ENCODE results near the gene CLDN14. TPM values are rescaled to one million over a fixed set of nuclear protein-coding genes. Genes with fewer than 3 reads are reported as not detected.

CLDN14 gene
- total RNA-seq, 4 donors from 2014 or later, result not detected

- no peak overlapping the region for H3K27ac ChIP-seq (replicated peaks in 1 of 4)
- WGBS, result 80% methylated on average over 9 of the region's 9 CpGs
- no peak for TF ChIP-seq POLR2A (IDR thresholded peaks at IDR 0.05; ENCODE audit: low read depth)
- TF ChIP-seq POLR2AphosphoS5 (IDR thresholded peaks at IDR 0.05), result no peak
- no peak for TF ChIP-seq CTCF (IDR thresholded peaks at IDR 0.05)
- no peak for TF ChIP-seq EP300 (IDR thresholded peaks at IDR 0.05)
- no peaks in the 10 kb centered on the region for H3K36me3 ChIP-seq
- H3K27me3 ChIP-seq, result peaks cover 0 to 45% (median 0%) of the 10 kb centered on the region in 4 donors
- no peaks in the 10 kb centered on the region for H3K4me1 ChIP-seq
- intact Hi-C loops (cut with DNase I), result no loop called here
- H3K4me3 ChIP-seq, result no peak overlapping the region
- no peak for DNase-seq (ENCODE audit: extremely low spot score)
- H3K9me3 ChIP-seq, result no peaks in the 10 kb centered on the region
Measured at GRCh38 chr21:36524477-36524876, 44.6 kb upstream of the CLDN14 start.

- intact Hi-C loops (cut with DNase I), result no loop called here
- TF ChIP-seq POLR2A (IDR thresholded peaks at IDR 0.05; ENCODE audit: low read depth) (no peak), CTCF (IDR thresholded peaks at IDR 0.05) (no peak), POLR2AphosphoS5 (IDR thresholded peaks at IDR 0.05) (no peak), EP300 (IDR thresholded peaks at IDR 0.05) (no peak)
- WGBS, result 85% methylated on average over 14 of the region's 14 CpGs
- no peak overlapping the region for H3K4me3 ChIP-seq
- H3K4me1 ChIP-seq, result no peaks in the 10 kb centered on the region
- H3K27ac ChIP-seq (replicated peaks in 1 of 4), result no peak overlapping the region
- peaks cover 0 to 25% (median 0%) of the 10 kb centered on the region in 4 donors for H3K27me3 ChIP-seq
- no peaks in the 10 kb centered on the region for H3K9me3 ChIP-seq
- no peaks in the 10 kb centered on the region for H3K36me3 ChIP-seq
- DNase-seq (ENCODE audit: extremely low spot score), result no peak
Measured at GRCh38 chr21:36522219-36522808, 42.4 kb upstream of the CLDN14 start.

- 58% methylated on average over 10 of the region's 10 CpGs for WGBS
Measured at GRCh38 chr21:36518883-36519492, 39.1 kb upstream of the CLDN14 start.

GRCh38 chr21:36517366-36518075, 37.6 kb upstream of the CLDN14 start:
- H3K27me3 ChIP-seq, result peaks cover 0 to 23% (median 0%) of the 10 kb centered on the region in 4 donors
- TF ChIP-seq CTCF (IDR thresholded peaks at IDR 0.05) (no peak), POLR2AphosphoS5 (IDR thresholded peaks at IDR 0.05) (no peak), EP300 (IDR thresholded peaks at IDR 0.05) (no peak), POLR2A (IDR thresholded peaks at IDR 0.05; ENCODE audit: low read depth) (no peak)
- no peak overlapping the region for H3K4me3 ChIP-seq
- H3K9me3 ChIP-seq, result no peaks in the 10 kb centered on the region
- 86% methylated on average over 6 of the region's 6 CpGs for WGBS
- no peak overlapping the region for H3K27ac ChIP-seq (replicated peaks in 1 of 4)
- intact Hi-C loops (cut with DNase I), result no loop called here
- no peaks in the 10 kb centered on the region for H3K36me3 ChIP-seq
- no peaks in the 10 kb centered on the region for H3K4me1 ChIP-seq
- DNase-seq (ENCODE audit: extremely low spot score), result no peak

More at GRCh38 chr21:36518883-36519492, 39.1 kb upstream of the CLDN14 start:
- intact Hi-C loops (cut with DNase I), result no loop called here
- Histone ChIP-seq H3K36me3 (no peaks in the 10 kb centered on the region), H3K9me3 (no peaks in the 10 kb centered on the region), H3K27ac (replicated peaks in 1 of 4) (no peak overlapping the region), H3K27me3 (peaks cover 0 to 20% (median 0%) of the 10 kb centered on the region in 4 donors), H3K4me3 (no peak overlapping the region), H3K4me1 (no peaks in the 10 kb centered on the region)
- TF ChIP-seq POLR2AphosphoS5 (IDR thresholded peaks at IDR 0.05) (no peak), EP300 (IDR thresholded peaks at IDR 0.05) (no peak), POLR2A (IDR thresholded peaks at IDR 0.05; ENCODE audit: low read depth) (no peak), CTCF (IDR thresholded peaks at IDR 0.05) (no peak)
- DNase-seq (ENCODE audit: extremely low spot score), result no peak

Measured in esophagus muscularis mucosa (tissue), 4 donors.